SW480 (cell line): ENCODE data around the gene LRRC41.
"Not testable (repeated sequence)": the region's sequence is repeated elsewhere in the genome, so short reads cannot be mapped to it uniquely, and the experiment has no call there.

Experiments
- DNase-seq: peaks from one replicate; pipeline ENCODE4 v3.0.0-alpha.2; 2016; ENCODE audit warnings: low spot score

LRRC41 gene

DNA sequence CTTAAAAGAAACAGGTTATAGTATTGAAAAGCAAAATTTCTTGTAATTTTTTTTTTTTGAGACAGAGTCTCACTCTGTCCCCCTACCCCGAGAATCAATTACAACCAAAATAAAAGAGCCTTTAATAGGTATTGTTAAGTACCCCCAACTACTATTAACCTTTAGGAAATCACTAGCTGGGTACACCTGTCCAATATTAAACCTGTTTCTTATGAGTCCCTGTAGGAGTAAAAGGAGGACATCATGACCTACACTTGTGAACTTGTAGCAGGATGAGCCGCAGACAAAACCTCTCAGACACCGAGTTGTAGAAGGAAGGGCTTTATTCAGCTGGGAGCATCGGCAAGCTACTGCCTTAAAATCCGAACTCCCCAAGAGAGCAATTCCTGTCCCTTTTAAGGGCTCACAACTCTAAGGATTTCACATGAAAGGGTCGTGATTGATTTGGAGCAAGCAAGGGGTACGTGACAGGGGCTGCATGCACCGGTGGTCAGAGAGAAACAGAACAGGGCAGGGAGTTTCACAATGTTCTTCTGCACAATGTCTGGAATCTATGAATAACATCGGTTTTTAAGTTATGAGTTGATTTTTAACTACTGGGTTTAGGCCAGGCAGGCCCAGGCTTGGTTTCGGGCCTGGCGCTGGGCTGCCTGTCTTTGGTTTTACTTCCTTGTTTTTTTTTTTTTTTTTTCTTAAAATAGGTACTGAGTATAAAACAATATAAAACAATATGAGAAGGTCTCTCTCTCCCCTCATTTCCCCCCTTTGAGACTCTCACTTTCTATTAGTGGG is 22.1 kb upstream of the LRRC41 start:
- not testable (repeated sequence) for DNase-seq

DNA sequence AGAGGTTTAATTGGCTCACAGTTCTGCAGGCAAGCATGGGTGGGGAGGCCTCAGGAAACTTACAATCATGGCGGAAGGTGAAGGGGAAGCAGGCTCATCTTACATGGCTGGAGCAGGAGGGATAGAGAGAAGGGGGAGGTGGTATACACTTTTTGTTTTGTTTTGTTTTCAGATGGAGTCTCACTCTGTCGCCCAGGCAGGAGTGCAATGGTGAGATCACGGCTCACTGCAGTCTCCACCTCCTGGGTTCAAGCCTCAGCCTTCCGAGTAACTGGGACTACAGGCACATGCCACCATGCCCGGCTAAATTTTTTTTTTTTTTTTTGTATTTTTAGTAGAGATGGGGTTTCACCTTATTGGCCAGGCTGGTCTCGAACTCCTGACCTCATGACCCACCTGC is 18.8 kb upstream of the LRRC41 start:
- DNase-seq, result not testable (repeated sequence)

DNA sequence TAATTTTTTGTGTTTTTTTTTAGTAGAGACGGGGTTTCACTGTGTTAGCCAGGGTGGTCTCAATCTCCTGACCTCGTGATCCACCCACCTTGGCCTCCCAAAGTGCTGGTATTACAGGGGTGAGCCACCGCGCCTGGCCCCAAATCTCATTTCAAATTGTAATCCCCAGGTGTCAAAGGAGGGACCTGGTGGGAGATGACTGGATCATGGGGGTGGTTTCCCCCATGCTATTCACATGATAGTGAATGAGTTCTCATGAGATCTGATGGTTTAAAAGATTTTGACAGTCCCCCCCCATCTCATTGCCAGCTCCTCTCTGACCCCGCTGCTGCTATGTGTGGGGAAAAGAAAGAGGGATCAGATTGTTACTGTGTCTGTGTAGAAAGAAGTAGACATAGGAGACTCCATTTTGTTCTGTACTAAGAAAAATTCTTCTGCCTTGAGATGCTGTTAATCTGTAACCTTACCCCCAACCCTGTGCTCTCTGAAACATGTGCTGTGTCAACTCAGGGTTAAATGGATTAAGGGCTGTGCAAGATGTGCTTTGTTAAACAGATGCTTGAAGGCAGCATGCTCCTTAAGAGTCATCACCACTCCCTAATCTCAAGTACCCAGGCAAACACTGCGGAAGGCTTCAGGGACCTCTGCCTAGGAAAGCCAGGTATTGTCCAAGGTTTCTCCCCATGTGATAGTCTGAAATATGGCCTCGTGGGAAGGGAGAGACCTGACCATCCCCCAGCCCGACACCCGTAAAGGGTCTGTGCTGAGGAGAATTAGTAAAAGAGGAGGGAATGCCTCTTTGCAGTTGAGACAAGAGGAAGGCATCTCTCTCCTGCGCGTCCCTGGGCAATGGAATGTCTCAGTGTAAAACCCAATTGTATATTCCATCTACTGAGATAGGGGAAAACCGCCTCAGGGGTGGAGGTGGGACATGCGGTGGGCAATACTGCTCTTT is 16.8 kb upstream of the LRRC41 start:
- DNase-seq, result not testable (repeated sequence)

DNA sequence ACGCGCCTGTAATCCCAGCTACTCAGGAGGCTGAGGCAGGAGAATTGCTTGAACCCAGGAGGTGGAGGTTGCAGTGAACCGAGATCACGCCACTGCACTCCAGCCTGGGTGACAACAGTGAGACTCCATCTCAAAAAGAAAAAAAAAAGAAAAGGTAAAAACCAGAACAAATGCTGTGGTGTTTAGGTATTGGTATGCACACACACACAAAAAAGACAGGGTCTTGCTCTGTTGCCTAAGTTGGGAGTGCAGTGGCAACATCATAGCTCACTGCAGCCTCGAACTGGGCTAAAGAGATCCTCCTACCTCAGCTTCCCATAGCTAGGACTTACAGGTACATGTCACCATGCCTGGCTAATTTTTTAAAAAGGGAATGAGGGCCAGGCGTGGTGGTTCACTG is 15.9 kb upstream of the LRRC41 start:
- DNase-seq, result not testable (repeated sequence)

DNA sequence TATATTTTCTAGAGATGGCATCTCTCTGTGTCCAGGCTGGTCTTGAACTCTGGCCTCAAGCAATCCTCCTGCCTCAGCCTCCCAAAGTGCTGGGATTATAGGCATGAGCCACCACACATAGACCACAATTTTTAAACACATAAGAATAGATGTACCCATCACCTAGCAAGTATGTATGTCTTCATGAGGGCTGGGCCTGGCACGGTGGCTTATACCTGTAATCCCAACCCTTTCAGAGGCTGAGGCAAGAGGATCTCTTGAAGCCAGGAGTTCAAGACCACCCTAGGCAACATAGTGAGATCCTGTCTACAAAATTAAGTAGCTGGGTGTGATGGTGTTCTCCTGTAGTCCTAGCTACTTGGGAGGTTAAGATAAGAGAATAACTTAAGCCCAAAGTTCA is 13.9 kb upstream of the LRRC41 start:
- no peak for DNase-seq

DNA sequence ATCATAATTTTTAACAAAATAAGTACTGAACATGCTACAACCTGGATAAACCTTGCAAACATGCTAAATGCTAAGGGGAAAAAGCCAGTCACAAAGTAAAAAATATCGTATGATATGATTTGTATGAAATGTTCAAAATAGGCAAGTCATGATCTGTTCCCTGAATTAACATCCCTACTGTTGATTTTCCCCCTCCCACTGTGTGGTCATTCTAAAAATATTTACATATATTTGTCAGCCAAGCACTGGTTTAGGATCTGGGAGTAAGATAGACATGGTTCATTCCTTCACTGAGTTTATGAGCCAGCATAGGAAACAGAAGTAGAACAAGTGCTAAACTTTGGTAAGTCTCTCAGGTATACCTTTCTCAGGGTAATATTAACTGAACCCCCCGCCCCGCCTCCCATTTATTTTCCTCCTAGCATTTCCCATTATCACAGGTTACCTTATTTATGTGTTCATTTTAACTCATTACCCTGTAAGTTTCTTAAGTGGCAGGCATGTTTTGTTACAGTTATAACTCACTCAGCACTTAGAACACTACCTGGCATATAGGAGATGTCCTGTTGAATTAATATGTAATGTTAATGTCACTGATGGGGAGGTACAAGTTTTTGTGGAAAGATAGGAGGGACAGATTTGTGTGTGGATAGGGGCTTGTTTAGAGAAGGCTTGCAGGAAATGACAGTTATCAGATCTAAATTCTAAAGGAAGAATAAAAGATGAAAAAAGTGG is 12.4 kb upstream of the LRRC41 start:
- no peak for DNase-seq

DNA sequence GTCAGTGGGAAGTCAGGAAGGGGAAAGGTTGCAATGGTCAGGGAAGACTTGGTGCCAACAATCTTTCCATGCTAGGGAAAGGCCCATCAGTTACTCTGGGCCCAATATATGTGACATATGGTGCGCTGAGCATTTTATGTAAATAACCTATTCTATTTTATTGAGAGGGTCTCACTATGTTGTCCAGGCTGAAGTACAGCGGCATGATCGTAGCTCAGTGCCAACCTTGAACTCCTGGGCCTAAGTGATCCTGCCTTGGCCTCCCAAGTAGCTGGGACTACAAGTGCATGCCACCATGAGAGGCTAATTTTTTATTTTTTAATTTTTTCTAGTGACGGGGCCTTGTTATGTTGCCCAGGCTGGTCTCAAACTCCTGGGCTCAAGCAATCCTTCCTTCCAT is 6.9 kb upstream of the LRRC41 start:
- DNase-seq, result no peak

DNA sequence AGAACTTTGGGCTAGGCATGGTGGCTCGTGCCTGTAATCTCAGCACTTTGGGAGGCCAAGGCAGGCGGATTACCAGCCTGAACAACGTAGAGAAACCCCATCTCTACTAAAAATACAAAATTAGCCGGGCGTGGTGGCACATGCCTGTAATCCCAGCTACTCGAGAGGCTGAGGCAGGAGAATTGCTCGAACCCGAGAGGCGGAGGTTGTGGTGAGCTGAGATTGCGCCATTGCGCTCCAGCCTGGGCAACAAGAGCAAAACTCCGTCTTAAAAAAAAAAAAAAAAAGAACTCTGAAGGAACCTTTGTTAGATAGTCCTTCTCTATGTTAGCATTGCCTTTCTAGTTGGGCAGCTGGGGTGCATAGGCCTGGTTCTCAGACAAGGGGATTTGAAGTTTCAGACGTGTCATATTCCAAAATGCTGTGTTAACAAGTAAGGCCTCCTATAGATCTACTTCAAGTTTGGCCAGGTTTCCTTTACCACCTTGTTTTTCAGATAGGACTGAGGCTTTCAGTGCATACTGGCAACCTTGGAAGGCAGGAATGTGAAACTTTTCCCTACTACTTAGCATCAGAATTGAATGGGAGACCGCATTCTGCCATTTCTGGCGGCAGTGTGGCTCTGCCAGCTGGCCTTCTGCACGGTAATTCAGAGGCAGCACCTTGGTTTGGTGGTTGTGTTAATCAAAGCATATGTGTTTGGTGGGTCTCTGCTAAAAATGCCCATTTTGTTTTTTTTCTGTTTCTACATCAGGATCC is 6.2 kb upstream of the LRRC41 start:
- DNase-seq, result no peak

DNA sequence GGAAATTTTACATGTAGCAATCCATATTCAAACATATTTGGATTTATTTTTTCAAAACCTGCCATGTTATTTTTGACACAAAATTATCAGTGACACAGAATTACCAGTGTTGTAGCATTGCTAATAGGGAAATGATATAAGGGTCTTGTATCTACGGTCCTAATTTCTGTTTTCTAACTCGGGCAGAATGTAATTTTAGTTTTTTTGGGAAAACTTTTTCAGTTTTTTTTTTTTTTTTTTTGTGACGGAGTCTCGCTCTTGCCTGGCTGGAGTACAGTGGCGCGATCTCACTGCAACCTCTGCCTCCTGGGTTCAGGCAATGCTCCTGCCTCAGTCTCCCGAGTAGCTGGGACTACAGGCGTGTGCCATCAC is 2.7 kb upstream of the LRRC41 start:
- no peak for DNase-seq

DNA sequence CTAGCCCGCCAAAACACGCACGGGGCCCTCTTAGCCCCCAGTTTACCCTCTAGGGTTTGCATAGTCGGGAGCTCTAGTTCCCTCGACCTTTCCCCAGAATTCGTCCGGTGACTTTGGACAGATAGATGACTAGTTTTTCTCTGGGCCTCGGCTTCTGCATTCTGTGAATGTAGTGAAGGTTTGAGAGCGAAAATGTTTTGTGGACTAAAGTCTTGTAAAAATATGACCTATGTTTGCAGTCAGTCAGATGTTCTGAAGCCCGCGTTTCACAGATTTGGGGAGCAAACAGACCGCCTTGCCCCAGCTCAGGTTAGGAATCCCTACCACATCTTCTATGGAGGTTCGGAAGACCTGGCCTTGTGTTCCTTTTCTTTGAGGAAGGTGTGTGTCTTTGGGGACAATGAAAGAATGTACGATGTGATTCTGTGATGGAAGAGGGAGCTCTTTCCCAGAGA is 483 bp upstream of the LRRC41 start:
- DNase-seq, result no peak

DNA sequence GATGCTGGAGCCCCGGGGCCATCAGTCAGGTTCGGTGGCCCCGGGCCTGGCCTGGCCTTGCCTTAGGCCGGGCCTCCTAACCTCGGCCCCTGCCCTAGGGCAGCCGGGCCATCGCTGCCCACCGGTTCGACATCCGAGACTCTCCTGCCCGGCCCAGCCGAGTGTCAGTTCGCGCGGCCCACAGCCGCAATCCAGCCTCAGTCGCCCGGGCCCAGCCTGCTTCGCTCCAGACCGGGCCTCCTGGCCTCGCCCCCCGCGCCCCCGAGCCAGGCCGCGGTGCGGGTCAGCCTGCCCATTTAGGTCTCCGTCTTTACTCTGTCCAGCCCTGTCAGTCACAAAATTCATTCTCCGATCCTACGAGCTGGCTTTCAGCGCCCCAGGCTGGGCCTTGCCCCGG is 777 bp downstream of the LRRC41 start:
- no peak for DNase-seq

DNA sequence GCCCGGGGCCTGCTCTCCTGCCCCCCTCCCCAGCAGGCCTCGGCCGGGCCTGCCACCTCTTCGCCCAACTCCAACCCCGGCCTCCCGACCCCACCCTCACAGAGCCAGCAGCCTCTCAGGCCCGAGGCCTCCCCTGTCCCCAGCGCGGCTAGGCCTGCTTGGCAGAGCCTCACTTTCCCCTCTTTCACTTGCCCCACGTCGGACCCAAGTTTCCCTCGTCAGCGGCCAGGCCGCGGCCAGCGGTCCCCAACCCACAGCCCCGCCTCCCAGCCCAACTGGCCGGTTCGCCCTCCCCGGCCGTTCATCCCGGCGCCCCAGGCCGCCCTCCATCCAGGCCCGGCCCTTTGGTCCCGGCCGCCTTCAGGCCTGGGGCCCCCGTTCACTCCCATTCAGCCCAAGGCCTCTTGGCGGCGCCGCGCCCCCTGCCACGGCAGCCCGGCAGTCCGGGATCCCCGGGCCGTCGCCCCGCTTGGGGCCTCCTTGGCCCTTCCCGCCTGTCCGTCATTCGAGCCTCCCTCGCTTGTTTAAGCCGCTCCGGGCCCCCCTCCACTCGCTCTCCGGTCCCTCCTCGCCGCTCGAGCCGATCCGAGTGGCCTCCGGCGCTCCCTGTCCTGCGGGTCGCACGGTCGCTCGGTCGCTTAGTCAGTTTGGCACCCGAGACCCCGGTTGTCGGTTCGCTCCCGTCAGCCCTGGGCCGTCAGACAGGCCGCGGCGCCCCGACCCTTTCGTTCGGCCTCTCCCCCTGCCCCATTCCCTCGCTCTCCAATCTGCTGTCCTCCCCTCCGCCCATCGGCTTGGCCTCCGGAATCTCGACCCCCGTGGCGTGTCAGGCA is 1.4 kb downstream of the LRRC41 start:
- peak; percentile 35 for DNase-seq

DNA sequence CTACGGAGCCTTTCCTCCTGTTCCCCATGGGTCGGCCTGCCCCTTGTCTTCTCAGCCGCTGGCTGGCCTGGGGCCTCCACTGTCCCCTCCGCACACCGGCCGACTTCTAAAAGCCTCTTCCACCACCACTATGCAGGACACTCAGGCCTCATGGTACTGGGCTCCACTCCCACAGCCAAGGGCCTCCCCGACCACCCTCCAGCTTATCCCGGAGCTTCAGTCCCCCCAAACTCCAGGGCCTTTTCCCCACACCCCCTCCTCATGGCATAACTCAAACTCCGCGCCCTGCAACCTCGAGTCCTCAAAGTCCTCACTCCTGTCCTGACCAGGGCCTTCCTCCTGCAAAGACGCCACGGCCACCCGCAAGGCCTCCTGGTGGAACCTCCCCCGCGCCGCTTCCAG is 2.0 kb downstream of the LRRC41 start:
- no peak for DNase-seq

DNA sequence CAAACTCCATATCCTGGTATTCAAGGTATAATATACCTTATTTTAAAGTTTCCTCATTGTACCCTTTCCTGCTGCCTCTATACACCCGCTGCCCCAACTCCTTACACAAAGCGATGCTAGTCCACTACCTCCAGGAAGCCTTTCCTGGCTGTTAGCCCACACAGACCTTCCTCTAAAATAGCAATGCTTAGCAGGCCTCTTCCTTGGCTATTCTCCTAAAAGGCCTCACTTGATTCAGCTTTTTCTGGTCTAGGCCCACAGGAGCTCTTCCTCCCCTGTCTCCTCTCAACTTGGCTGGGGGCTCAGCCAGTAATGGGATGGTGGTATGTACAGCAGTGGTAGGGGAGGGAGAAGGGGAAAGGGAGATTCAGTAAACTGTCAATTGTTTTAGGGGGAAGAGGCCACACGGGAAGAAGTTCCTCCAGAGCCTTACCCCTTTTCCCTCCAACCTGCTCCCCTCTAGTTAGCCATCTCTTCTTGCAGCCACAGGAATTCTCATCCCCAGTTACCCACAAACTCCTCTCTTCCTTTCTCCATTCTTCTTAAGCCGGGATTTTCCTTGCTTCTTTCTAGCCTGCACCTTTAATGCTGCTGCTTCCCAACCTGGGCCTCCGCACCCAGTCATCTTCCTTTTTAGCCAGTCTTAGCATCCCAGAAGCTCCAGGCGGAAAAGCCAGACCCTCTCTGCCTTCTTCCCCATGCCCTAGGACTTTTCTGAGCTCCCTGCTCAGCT is 2.6 kb downstream of the LRRC41 start:
- no peak for DNase-seq

DNA sequence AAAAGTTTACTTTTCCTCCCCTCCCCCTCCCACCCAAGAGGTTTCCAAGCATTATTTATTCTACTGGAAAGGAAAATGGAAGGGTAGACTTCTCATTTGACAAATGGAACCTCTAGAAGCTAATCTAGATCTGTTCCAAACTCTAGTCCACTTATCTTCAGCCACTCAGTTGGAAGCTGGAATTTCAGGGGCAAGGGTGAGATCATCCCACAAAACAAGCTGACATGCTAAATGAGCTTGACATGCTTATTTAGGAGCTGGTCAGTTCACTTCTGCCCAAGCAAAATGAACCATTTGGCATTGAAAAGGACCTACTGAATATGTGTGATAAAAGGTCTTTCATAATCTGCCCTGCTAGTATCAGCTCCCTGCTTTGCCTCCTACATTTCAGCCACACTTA is 5.0 kb downstream of the LRRC41 start:
- DNase-seq, result no peak

DNA sequence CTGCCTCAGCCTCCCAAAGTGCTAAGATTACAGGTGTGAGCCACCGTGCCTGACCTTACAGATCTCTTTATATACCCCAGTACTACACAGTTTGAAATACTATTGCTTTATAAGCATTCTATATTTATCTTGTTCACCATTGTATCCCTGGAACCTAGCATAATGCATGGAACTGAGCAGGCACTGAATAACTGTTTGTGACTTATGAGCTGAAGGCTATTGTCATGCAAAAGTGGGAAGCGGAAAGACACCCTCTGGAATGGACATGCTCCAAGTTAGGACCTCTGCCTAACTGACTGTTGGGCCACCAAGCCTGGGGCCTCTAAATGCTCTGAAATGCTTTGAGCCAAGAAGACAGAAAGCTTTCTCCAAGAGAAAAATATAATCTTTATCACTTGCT is 8.1 kb downstream of the LRRC41 start:
- no peak for DNase-seq

DNA sequence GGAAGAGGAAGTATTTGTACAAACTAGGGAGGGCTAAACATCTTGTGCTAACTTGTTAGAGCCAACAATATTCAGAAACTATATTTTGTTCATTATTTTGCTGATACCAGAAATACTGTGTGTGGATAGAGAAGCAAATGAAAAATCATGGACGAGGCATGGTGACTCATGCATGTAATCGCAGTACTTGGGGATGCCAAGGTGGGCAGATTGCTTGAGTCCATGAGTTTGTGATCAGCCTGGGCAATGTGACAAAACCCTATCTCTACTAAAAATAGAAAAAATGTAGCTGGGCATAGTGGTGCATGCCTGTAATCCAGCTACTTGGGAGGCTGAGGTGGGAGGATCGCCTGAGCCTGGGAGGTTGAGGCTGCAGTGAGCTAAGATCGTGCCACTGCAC is 13.4 kb downstream of the LRRC41 start:
- DNase-seq, result no peak

DNA sequence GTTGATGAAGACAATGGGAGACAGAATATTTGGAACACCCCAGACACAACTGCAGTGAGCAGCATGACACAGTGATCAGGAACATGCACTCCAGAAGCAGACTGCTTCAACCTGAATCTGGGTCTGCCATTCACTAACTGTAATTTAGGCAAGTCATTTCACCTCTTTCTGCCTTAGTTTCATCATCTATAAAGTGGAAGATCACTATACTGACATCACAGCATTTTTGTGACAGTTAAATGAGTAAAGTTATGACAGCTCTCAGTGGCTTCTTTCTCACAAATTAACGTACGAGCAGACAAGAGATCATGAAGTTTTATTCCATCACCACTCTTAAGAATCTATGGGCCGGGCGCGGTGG is 14.3 kb downstream of the LRRC41 start:
- DNase-seq, result no peak

DNA sequence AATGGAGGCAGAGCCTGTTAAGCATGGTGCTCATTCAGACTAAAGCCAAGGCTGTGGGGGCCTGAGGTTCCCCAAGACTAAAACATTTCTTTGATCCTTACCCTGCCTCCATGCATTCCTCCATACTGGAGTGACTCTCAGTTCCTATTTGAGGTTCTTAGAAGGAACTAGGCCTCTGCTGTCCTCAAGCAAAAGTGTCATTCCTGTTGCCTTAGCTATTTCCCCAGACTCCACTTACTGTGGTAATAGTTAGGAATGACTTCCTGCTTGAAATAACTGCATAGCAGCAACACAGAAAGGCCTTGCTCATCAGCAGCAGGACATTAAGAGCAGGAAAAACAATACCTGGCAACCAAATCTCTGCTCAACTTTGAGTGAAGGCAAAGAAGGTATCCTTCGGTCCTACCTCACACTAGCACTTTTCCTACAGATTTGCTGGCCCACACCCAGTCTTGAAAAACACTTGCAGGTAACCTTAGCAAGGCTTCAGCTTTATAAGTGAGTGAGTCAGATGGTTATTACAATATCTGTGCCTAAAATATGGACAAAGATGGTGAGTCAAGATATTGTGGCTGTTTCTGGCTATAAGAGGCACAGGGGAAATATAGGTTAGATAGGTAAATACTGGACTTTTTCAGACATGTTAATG is 14.8 kb downstream of the LRRC41 start:
- DNase-seq, result no peak
